DMS79 (cell line): ENCODE results near the gene TTC34.
"Not testable (repeated sequence)": the region's sequence is repeated elsewhere in the genome, so short reads cannot be mapped to it uniquely, and the experiment has no call there.

Experiments used
- DNase-seq: peaks from one replicate; lab custom pipeline; 2025; lab: John Stamatoyannopoulos, UW

Gene TTC34

GRCh38 chr1:2757519-2757918 is 44.0 kb downstream of the TTC34 start:
- DNase-seq = not testable (repeated sequence)

GRCh38 chr1:2755426-2755825 is 46.1 kb downstream of the TTC34 start:
- not testable (repeated sequence) for DNase-seq

- not testable (repeated sequence) for DNase-seq
Observed at GRCh38 chr1:2754597-2754996, 46.9 kb downstream of the TTC34 start.

- not testable (repeated sequence) for DNase-seq
Observed at GRCh38 chr1:2752503-2752902, 49.0 kb downstream of the TTC34 start.

GRCh38 chr1:2751866-2752265 is 49.6 kb downstream of the TTC34 start:
- DNase-seq = not testable (repeated sequence)

- DNase-seq = not testable (repeated sequence)
Observed at GRCh38 chr1:2750766-2751730, 50.4 kb downstream of the TTC34 start.

- DNase-seq = not testable (repeated sequence)
Observed at GRCh38 chr1:2750041-2750680, 51.3 kb downstream of the TTC34 start.

GRCh38 chr1:2748626-2749025 is 52.9 kb downstream of the TTC34 start:
- not testable (repeated sequence) for DNase-seq

GRCh38 chr1:2694796-2695195 is 106.7 kb downstream of the TTC34 start:
- not testable (repeated sequence) for DNase-seq

GRCh38 chr1:2690180-2690579 is 111.3 kb downstream of the TTC34 start:
- DNase-seq = not testable (repeated sequence)

- not testable (repeated sequence) for DNase-seq
Observed at GRCh38 chr1:2688336-2688665, 113.2 kb downstream of the TTC34 start.

- not testable (repeated sequence) for DNase-seq
Observed at GRCh38 chr1:2687638-2688335, 113.7 kb downstream of the TTC34 start.

GRCh38 chr1:2687174-2687591 is 114.3 kb downstream of the TTC34 start:
- not testable (repeated sequence) for DNase-seq

GRCh38 chr1:2686091-2686863 is 115.2 kb downstream of the TTC34 start:
- not testable (repeated sequence) for DNase-seq

- not testable (repeated sequence) for DNase-seq
Observed at GRCh38 chr1:2685671-2686070, 115.8 kb downstream of the TTC34 start.

GRCh38 chr1:2684878-2685277 is 116.6 kb downstream of the TTC34 start:
- DNase-seq = not testable (repeated sequence)

- not testable (repeated sequence) for DNase-seq
Observed at GRCh38 chr1:2684000-2684399, 117.5 kb downstream of the TTC34 start.

GRCh38 chr1:2683321-2683741 is 118.2 kb downstream of the TTC34 start:
- not testable (repeated sequence) for DNase-seq

GRCh38 chr1:2682879-2683278 is 118.6 kb downstream of the TTC34 start:
- DNase-seq = not testable (repeated sequence)

GRCh38 chr1:2676726-2677125 is 124.8 kb downstream of the TTC34 start:
- not testable (repeated sequence) for DNase-seq

GRCh38 chr1:2671656-2672055 is 129.8 kb downstream of the TTC34 start:
- not testable (repeated sequence) for DNase-seq
